NK-92 (cell line): ENCODE results near the gene CACNA1G.

Experiments
- DNase-seq: peaks from one replicate; lab custom pipeline; 2025; ENCODE audit not compliant: unreplicated experiment; lab: John Stamatoyannopoulos, UW

The CACNA1G gene

DNA sequence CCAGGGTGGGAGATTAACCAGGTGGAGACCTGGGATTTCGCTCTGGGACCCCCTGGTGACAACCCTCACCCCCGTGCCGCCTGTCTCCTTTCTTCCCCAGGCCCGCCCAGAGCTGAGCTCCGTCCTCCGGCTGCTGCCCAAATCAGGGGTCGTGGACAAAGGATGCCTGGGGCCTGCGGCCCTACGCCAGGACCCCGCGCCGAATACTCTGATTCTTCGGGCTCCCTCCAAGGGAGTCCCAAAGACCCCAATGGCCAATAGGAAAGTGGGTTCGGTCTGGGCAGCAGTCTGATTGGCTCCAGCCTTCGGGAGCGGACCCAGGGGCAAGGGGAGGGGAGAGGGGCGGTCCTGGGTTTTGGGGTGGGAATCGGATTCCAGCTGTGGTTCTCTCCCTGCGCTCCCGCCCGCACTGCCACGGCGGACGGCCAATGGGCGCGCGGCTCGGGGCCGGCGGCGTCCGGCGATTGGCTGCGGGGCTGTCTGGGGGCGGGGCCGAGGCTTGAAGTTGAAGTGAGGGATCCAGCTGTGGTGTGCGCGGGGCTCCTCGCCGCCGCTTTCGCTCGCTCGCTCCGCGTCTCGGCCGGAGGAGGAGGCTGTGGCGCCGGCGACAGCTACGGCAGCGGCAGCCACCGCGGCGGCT, at the start of gene CACNA1G:
TSS of gene CACNA1G (plus strand) at position 531 of the 640 bp plus-strand sequence. CDS start 745 bp downstream, outside the sequence.
- no peak for DNase-seq

DNA sequence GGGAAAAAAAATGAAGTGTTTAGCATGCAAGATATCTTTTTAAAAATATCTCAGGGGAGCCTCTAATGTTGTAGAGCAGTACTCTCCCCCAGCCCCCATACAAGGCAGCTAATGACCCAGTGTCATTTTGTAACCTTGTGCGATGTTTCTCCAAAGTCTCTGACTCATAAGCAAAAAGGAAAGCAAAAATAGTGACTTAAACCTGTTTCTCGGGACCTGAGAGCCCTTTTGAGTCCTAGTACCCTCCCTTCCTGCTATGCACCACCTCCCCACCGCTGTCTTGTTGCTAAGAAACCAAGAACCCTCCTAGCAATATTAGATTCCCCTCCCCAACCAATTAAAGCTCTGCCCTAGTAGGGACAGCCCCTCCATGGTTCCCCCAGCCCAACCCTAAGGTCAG, 49.5 kb upstream of the CACNA1G start:
- no peak for DNase-seq

DNA sequence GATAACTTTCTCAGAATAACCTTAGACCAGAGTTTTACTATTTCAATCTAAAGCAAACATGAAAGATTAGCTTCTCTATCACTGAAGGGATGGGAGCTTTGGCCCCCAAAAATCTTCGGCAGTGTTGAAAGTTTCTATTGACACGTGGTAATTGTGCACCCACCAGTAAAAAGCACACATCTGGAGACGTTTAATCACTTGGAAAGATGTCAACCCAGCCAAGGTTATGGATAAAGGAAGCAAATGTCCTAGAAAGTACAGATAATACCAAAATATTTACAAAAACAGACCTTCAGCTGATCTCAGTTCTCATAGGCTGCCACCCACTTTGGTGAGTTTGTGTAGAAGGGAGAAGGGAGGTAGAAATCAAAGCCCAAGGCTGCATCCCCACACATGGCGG, 47.0 kb upstream of the CACNA1G start:
- DNase-seq = no peak

DNA sequence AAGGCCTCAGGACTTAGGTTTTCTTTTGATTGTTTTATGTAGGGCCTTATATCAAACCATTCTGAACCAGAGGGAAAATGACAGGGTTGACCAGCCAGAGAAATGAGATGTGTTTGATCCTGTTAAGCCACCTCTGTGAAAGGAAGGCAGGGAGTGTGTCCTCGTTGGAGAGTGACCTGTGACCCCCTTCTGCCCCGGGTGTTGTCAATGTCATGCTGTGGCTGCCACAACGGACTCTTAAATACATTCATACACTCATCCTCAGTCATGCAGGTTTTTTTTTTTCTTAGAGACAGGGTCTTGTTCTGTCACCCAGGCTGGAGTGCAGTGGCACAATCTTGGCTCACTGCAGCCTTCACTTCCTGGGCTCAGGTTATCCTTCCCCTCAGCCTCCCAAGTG, 46.1 kb upstream of the CACNA1G start:
- DNase-seq = no peak

DNA sequence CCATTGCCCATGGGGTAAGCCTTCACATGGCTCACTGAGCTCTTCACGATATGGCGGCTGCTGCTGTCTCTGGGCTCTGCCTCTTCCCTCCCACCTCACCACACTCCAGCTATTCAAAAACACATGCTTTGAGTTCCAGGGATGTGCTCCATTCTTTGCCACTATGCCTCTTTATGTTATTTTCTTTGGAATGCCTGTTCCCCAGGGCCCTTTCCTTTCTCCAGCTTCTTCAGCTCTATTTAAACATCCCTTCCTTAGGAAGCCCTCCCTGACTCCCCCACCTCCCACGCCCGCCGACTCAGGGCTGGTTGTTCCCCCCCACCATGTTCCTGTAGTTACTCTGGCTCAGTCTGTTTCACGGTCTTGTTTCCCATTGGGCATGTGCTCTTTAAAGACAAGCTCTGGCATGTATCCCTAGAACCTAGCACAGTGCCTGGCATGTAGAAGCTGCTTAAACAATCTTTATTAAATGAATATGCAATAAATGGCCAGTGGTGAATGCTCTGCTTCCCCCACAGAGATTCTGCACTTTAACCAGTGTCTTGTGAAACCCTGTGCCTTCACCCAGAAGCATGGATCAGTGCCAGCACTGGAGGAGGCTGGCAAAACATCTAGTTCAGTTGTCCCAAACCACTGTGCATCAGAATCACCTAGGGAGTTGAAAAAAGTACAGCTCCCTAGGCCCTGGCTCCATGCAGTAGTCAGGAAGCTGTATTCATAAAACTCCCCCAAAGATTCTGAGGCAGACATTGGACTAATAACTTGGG, 45.4 kb upstream of the CACNA1G start:
- DNase-seq = no peak

DNA sequence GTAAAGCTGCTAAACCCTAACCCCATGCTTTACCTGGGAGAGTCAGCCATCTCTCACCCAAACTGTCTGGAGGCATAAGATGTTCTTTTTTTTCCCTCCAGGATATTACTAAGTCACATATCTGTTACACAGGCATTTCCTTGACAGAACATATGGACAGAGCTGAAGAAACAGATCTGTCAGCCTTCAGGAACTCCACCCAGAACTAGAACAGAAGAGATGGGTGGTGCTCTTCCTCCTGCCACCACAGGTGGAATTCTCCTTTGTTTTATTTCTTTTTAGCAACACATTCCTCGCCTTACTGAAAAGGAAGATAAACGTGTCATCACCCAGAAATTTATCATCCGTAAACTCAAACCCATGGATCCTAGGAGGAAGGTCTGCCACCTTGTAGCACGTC, 43.5 kb upstream of the CACNA1G start:
- no peak for DNase-seq

DNA sequence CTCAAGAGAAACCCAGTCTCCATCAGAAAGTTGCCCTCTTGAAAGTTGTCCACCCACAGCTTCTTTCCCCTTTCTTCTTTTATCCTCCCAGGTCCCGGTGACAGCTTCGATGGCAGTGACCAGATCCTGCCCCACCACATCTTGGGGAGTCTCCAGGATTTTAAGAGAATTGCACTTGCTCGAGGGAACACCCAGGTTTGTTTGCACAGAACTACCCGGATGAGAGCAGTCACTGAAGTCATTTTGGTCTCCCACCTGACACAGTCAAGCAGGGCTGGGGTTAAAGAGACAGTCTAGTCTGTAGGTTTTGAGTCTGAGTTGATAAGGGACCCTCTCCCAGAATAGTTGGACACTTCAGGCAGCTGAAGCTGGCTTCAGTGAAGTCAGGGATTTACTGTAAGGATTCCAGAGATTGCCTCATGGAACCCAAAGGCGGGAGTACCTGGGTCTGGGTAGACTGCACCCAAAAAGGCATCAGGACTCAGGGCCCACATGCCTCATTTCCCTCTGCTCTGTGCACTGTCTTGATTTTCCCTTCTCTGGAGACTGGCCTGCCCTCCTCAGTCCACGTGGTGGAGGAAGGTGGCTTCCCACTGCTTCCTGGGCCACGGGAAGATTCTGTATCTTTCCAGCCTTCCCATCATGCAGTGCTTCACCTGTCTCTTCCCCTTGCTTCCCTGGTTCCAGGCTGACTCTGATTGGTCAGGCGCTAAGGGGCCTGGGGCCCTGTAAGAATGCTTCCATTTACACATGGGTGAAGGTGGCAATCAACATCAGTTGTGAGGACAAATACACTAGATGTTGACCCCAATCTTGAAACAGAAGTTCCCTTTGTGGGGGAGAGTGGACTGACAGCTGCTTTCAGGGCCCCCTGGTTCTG, 42.8 kb upstream of the CACNA1G start:
- DNase-seq = no peak

DNA sequence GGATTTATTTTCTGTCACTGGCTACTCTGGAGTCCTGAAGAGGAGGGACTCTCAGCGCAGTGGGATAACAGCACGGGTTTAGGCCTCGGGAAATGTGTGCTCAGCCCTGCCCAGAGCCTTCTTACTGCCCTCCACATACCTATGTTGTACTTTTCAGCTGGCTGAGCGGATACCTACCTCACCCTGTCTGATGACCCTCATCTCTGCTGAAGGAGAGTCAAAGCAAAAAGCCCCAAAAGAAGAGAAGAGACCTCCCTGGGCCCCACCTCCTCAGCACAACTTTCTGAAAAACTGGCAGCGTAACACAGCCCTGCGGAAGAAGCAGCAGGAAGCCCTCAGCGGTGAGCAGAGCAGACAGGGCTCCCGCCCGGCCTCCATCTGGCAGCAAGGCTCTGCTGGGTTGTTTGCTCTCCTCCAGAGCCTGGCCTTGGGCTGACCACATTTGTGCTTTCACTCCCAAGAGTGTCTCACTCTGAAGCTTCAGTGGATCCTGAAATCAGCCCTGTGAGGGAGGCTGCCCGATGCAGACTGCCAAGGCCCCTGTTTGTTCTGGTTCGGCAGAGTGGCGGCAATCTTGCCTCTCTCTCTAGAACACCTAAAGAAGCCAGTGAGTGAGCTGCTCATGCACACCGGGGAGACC, 42.0 kb upstream of the CACNA1G start:
- DNase-seq = no peak

DNA sequence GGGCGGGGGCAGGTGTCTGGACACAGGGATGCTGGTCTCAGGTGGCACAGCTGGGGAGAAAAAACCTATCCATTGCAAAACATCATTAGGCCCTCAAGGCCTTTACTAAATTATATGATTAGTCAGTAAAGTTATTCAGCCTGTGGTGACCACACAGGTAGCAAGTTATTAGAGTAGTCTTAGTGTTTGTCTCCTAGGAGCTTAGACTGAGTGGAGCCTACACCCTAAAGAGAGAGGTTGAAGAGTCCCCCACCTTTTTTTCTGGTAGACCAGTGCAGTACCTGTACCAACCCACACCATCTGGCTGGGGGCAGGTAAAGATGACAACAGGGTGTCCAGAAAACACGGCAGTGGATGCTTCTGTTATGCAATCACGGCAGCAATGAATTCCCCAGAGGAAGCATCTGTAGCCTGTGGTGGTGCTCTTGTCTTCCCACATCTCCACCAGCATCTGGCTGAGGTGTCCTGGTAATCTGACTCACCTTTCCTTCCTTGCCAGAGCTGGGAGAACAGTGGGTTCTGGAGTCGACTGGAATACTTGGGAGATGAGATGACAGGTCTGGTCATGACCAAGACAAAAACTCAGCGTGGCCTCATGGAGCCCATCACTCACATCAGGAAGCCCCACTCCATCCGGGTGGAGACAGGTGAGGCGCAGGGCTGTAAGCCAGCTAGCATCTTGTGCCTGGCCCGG, 41.2 kb upstream of the CACNA1G start:
- DNase-seq = no peak

DNA sequence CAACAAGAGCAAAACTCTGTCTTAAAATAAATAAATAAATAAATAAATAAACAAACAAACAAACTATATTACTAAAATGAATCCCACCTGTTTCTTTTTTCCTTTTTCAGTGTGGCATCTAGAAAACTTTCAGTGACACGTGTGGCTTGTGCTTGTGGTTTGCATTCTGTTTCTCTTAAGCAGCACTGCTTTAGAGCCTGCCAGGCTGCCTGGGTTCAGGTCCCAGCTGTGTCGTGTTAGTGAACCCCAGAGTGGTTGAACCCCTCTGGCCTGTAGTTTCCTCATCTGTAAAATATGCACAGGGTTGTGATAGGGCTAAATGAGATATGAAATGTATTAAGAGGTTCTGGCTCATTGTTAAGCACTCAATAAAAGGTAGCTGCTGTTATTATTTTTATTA, 40.0 kb upstream of the CACNA1G start:
- DNase-seq = no peak

DNA sequence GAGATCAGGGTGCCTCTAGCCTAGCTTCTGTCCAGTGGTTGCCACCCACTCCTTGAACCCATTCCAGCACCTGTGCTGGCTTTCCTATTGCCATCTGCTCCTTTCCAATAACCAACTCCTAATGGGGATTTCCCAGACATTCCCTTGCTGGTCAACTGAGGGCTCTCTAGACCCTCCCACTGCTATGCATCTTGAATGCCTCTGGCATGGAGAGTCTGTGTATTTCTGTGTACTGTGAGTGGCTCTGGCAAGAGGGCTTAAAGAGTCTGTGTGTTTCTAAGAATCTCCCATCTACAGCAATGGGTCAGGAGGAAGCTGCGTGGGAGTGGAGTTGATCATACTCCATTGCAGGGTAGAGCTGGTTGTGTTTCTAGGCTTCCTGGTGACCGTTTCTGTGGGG, 39.0 kb upstream of the CACNA1G start:
- DNase-seq = no peak

DNA sequence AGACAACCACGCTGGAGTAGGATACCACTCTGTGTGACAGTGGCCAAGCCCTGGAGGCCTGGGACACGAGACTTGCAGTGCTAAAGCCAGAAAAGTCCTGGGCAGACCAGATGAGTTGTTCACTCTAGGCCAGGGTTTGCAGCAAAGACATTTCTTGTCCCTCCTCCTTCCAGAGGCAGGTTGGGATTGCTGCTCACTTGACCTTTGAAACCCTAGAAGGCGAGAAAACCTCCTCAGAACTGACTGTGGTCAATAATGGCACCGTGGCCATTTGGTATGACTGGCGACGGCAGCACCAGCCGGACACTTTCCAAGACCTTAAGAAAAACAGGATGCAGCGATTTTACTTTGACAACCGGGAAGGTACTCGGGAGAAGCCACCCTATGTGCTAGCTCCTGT, 37.7 kb upstream of the CACNA1G start:
- DNase-seq = no peak

DNA sequence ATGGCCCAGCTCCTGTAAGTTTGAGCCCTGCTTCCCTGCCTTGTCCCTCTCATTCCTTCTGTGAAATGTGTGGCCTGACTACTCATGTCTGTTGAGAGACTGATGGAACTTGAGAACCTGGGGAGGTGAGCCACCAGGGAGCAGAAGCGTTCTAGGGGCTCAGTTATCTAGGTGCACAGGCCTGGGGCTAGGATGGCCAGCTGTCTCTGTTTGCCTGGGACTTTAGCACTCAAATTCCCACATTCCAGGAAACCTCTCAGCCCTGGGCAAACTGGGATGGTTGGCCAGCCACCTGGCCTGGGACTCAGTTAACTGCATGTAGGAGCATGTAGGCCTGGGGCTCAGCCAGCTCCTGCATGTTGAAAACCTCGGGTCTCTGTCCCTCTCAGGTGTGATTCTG, 37.3 kb upstream of the CACNA1G start:
- no peak for DNase-seq

DNA sequence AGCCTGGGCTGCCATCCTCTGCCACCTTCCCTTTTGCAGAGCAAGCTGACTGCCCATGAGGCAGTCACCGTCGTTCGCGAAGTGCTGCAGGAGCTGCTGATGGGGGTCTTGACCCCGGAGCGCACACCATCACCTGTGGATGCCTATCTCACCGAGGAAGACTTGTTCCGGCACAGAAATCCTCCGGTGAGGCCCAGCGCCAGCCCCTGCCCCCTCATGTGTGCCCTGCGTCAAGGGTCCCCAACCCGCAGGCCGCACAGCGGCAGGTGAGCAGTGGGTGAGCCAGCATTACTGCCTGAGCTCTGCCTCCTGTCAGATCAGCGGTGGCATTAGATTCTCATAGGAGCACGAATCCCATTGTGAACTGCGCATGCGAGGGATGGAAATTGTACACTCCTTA, 35.7 kb upstream of the CACNA1G start:
- DNase-seq = no peak

DNA sequence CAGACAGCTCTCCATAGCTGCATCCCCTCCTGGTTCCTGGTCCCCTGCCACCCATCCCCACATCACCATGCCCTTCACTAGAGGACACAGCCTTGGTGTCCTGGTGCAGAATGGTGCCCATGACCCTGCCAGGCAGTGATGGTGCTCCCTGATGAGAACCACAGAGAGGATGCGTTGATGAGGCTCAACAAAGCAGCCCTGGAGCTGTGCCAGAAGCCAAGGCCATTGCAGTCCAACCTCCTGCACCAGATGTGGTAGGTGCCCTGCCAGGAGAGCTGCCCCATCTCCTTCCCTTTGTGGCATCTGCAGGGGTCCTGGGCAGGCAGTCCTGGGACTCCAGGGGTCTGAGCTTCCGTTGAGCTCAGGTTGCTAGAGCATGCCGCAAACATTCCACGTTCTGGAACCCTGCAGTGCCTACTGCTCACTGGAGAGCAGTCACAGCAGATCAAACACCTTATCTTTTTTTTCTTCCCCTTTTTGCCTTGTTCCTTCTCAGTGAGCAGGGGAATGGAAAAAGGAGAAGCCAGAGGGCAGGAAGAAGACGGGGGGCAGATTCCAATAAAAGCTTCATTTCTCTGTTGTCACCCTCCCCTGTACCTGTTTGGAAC, 33.3 kb upstream of the CACNA1G start:
- DNase-seq = no peak

DNA sequence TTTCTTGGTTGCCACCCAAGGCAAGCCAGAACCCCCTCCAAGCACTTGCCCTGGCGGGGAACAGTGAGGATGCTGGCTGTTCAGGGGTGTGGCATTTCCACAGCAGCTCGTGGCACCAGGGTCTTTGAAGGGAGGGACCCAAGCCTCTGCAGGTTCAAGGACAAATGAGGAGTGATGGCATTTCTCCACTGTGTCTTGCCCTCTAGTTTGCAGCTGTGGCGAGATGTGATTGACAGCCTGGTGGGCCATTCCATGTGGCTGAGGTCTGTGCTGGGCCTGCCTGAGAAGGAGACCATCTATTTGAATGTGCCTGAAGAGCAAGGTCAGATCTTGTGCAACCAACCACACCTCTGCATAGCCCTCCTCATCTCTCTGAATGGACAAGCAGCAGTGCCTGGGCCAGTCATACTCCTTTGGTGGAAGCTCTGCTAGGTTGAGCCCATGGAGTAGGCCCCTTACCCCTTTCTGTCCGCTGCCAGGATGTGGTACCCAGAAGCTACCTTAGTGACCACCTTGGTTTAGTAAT, 32.5 kb upstream of the CACNA1G start:
- DNase-seq = no peak

DNA sequence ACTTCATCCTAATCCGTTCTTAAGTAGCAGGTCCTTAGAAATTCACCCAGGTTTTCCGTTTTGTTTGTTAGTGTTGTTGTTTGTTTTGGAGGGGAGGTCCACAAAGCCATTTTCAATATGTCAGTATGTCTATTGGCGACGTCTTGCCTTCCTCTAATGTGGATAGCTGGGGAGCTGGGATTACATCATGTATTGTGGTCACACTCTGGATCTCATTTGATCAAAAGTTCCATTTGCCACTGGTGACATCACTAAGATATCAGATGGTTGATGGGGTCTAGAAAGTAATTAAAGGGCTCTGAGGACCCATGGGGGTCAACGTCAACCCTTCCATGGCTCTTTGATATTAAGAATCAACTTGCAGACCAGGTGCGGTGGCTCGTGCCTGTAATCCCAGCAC, 30.7 kb upstream of the CACNA1G start:
- no peak for DNase-seq

DNA sequence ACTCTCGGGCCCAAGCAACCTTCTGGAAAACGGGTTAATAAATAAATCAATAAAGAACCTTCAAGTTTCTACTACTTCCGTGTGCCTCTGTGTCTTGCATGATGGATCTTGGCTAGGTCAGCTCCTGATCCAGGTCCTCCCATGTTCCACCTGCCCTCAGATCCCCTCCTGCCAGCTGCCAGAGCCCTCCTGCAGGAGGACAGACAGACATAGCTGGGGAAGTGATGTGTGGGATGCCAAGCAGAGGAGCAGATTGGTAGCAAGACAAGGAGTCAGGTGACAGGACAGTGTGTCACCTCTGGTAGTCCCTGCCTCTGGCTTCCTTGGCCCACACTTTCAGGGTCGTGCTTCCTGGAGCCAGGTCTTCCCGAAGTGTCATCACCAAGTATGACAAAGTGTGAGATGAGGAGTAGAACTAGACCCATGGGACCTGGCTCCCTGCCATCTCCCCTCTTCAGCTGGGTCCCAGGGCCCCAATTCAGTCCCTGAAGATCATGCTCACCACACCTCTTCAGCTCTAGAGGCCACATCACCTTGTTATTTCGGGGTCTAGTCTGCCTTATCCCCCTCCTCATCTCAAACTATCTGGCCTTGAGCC, 29.0 kb upstream of the CACNA1G start:
- DNase-seq = no peak

DNA sequence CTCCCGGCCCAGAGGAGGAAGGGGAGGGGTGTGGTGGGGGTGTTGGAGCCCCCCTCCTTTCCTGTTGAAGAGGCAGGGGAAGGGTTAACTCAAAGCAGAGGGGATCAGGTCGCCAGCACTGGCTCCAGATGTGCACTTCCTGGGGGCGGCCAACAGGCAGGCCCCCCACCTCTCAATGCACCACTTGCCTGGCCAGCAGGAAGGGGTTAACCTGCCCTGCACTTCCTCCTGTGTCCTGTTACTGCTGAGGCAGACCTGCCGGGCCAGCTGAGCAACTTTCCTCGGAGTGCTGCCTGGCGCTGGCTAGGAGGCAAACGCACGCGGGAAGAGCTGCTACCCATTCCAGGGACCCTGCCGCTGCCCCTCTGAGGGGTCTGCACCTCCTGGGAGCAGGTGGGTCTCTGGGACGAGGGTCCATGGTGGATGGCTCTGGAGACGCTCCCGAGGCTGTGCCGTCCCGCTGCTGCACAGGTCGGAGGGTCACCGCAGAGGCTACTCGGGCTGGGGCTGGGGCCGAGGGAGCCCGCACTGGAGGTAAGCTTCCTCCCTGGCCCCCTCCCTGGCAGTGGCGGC, 28.0 kb upstream of the CACNA1G start, which contains the start of gene EPN3:
TSS of gene EPN3 (plus strand) at position 284 of the 573 bp plus-strand sequence. CDS start 3,822 bp downstream, outside the sequence.
- DNase-seq = no peak
